CD4-positive, alpha-beta T cell treated with Interleukin-6 for 4 hours (primary cell): ENCODE results near the gene CDAN1.
"Not testable (repeated sequence)": the region's sequence is repeated elsewhere in the genome, so short reads cannot be mapped to it uniquely, and the experiment has no call there.

ENCODE experiments used
- DNase-seq: peaks from one replicate; pipeline ENCODE4 v3.0.0-alpha.2; 2020; ENCODE audit warnings: mixed read lengths

Gene CDAN1, protein sequence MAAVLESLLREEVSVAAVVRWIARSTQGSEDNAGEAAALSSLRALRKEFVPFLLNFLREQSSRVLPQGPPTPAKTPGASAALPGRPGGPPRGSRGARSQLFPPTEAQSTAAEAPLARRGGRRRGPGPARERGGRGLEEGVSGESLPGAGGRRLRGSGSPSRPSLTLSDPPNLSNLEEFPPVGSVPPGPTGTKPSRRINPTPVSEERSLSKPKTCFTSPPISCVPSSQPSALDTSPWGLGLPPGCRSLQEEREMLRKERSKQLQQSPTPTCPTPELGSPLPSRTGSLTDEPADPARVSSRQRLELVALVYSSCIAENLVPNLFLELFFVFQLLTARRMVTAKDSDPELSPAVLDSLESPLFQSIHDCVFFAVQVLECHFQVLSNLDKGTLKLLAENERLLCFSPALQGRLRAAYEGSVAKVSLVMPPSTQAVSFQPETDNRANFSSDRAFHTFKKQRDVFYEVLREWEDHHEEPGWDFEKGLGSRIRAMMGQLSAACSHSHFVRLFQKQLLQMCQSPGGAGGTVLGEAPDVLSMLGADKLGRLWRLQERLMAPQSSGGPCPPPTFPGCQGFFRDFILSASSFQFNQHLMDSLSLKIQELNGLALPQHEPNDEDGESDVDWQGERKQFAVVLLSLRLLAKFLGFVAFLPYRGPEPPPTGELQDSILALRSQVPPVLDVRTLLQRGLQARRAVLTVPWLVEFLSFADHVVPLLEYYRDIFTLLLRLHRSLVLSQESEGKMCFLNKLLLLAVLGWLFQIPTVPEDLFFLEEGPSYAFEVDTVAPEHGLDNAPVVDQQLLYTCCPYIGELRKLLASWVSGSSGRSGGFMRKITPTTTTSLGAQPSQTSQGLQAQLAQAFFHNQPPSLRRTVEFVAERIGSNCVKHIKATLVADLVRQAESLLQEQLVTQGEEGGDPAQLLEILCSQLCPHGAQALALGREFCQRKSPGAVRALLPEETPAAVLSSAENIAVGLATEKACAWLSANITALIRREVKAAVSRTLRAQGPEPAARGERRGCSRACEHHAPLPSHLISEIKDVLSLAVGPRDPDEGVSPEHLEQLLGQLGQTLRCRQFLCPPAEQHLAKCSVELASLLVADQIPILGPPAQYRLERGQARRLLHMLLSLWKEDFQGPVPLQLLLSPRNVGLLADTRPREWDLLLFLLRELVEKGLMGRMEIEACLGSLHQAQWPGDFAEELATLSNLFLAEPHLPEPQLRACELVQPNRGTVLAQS

DNA sequence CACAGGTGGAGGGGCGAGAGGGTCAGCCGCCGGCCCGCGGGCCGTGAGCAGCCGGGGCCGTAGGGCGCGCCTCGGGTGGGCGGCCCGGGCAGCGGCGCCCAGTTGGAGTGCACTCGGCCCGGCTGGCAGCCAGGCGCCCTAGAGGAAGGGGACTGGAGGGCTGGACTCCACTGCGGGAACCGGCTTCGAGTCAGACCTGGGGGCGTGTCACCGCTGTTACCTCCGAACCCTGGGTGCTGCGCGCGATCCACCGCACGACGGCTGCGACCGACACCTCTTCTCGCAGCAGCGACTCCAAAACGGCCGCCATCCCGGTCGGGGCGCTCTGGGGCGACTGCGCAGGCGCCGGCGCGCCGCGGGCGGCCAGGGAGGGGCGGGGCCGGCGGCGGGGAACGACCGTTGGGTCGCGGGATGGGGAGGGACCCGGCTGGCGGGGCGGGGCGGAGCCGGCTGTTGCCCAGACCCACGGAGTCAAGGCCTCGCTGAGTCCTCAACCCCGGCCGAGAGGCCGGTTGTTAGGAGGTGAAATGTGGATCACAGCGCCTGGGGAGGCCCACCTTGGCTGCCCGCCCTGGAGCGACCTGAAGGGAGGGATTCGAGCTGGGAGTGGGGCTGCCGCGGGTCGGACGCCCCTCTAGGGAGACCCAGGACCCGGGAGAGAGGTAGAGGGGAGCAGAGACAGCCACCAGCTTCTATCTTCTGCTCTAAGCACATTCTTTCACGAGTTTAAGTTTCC lies at the start of gene CDAN1:
Gene CDAN1, minus strand, starts transcription at position 336 of the 736 bp plus-strand sequence. Its CDS starts 26 bp downstream, at position 310.
- DNase-seq, result peak; percentile 95

DNA sequence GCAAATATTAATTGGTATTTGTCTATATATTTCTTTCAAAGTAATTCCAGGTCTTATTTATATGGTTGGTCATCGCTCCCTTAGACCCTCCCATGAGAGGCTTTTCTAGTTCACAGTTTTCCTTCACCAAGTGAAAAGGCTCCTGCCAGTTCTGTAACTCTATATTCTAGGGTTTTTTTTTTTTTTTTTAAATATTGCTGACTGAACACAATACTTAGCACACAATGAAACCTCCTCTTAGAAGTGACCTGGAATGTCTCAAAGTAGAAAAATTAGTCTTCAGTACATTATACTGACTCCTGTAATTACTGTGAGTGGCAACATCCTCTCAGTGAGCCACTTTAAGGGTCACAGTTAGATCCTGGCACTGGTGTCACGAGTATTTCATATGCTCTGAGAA lies 48.6 kb upstream of the CDAN1 start:
- DNase-seq, result no peak

DNA sequence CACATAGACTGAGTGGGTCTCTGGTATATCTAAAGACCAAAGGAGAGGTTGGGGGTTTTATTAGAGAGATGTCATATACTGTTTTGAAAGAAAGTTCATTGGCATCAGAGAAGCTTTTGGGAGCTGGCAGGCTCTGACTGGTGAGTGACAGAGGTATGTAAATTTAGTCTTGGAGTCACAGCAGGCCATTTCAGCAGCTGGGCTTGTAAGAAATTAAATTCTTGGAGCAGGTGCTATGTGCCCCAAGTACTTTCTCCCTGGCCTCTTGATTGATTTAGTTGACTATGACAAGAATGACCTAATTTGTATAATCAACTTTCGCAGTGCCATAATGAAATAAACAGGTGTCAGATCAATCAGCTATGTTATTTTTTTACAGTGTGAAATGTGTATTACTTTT lies 47.8 kb upstream of the CDAN1 start:
- no peak for DNase-seq

DNA sequence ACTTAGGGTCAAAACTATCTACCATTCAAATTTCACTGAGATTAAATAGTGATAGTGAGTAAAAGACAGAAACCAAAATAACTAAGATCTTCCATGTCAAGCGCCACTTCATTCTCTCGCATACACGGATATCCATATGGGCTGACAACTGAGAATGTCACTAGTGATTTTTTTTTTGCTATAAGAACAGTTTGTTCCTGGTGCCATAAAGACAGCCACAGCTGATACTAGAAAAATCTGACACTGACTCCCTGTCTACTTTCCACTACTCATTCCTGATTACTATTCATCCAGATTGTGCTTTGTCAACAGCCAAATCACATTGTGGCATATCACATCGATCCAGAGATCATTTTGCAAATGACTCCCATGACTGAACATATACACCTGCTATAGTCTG lies 45.8 kb upstream of the CDAN1 start:
- DNase-seq, result no peak

DNA sequence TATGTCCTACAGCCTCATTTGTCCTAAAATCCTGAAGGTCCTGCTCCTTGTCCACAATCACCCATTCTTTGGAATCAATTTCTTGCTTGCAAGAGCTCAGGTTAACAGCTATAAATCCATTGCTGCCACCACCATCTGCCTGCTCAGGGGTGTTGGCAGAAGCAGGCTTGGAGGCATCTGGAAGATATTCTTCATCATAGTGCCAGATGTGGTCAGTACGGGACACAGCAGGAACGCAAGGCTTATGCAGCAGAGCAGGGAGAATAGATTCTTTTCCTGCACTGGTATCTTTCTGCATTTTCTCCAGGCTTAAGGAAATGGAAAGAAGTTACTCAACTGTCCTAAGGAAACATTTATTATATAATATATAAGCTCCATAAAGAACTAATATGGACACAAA lies 38.5 kb upstream of the CDAN1 start:
- no peak for DNase-seq

DNA sequence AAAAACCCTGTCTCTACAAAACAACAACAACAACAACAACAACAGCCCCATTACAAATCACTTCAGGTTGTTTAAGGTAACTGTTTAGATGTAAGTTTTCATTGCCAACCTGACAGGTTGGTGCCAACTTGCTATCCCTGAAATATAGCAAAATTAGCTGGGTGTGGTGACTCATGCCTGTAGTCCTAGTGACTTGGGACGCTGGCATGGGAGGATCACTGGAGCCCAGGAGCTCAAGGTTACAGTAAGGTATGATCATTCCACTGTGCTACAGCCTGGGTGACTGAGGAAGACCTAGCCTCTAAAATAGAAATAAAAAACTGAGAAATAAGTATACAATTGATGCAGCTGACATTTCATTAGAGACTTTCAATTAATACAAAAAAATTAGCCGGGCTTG lies 36.0 kb upstream of the CDAN1 start:
- DNase-seq, result no peak

DNA sequence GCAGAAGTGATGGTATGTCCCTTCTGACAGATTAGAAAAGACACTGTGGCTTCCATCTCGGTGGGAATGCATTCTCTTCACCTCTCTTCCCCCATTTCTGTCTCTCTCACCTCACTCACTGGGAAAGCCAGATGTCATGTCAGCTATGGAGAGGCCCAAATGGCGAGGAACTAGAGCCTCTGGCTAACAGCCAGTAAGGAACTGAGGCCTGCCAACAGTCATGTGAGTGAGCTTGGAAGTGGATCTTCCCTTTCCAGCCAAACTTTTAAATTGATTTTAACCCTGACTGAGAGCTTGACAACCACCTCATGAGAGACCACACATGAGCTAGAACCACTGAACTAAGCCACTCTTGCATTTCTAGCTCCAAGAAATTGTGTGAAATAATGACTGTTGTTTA lies 35.2 kb upstream of the CDAN1 start:
- DNase-seq, result no peak

DNA sequence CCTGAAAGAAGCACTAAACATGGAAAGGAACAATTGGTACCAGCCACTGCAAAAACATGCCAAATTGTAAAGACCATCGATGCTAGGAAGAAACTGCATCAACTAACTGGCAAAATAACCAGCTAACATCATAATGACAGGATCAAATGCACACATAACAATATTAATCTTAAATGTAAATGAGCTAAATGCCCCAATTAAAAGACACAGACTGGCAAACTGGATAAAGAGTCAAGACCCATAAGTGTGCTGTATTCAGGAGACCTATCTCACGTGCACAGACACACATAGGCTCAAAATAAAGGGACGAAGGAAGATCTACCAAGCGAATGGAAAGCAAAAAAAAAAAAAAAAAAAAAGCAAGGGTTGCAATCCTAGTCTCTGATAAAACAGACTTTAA lies 29.2 kb upstream of the CDAN1 start:
- not testable (repeated sequence) for DNase-seq

DNA sequence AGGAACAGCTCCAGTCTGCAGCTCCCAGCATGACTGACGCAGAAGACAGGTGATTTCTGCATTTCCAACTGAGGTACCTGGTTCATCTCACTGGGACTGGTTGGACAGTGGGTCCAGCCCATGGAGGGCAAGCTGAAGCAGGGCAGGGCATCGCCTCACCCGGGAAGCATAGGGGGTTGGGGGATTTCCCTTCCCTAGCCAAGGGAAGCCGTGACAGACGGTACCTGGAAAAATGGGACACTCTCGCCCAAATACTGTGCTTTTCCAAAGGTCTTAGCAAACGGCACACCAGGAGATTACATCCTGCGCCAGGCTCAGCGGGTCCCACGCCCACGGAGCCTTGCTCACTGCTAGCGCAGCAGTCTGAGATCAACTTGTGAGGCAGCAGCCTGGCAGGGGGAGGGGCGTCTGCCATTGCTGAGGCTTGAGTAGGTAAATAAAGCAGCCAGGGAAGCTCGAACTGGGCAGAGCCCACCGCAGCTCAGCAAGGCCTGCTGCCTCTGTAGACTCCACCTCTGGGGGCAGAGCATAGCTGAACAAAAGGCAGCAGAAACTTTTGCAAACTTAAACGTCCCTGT lies 27.3 kb upstream of the CDAN1 start:
- DNase-seq, result not testable (repeated sequence)

DNA sequence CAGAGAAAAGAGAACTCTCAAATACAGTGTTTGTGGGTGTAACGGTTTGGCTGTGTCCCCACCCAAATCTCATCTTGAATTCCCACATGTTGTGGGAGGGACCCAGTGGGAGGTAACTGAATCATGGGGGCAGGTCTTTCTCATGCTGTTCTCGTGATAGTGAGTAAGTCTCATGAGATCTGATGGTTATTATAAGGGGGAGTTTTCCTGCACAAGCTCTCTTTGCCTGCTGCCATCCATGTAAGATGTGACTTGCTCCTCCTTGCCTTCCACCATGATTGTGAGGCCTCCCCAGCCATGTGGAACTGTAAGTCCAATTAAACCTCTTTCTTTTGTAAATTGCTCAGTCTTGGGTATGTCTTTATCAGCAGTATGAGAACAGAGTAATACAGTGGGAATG lies 24.9 kb upstream of the CDAN1 start:
- not testable (repeated sequence) for DNase-seq

DNA sequence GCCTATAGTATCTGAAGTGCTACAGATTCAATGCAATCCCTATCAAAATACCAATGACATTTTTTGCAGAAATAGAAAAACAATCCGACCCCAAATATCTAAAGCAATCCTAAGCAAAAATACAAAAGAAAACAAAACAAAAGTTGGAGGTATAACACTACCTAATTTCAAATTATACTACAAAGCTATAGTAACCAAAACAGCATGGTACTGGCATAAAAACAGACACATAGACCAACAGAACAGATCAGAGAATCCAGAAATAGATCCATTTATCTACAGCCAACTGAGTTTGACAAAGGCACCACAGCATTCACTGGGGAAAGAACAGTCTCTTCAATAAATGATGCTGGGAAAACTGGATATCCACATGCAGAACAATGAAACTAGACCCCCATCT lies 23.8 kb upstream of the CDAN1 start:
- DNase-seq, result no peak

DNA sequence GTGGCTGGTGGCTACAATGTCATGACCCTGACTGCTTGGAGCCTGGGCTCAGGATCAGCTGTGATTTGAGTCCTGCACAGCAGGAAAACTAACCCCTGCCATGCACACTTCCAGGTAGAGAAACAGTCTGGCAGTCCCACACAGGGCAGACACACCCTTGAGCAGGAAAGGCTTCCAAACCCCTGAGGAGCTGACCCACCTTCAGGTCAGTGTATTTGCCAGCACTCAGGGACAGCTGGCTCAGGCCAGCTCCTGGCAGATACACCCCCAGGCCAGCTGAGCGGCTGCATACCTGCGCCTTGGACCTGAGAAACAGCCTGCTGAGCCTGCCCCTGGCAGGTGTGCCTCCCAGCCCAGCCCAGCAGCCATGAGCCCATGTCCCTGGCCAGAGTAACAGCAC lies 22.2 kb upstream of the CDAN1 start:
- no peak for DNase-seq

DNA sequence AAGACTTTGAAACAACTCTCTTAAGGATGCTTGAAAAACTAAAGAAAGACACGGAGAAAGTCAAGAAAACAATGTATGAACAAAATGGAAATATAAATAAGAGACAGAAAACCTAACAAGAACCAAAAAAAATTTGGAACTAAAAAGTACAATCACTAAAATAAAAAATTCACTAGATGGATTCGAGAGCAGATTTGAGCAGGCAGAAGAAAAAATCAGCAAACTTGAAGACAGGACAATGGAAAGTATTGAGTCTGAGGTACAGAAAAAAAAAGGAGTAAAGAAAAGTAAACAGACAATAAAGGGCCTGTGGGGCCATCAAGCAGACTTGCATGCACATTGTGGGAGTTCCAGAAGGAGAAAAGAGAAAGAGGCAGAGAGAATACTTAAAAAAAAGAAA lies 13.4 kb upstream of the CDAN1 start:
- DNase-seq, result no peak

DNA sequence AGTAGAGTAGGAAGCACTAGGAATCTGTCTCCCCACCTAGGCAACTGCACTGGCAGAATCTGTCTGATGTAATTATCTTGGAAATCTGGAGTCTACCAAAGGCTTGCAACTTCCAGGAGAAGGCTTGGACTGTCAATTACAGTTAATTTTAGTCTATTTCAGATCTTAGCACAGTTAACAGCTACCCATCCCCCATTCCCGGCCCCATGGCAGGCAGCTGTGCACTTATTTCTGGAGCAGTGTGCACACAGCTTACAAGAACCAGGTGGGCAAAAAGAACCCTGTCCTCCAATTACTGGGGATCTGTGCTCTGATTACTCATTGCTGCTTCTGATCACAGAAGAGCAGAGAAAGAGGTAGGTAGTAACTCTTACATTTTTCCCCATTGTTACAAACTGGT lies 12.3 kb upstream of the CDAN1 start:
- no peak for DNase-seq

DNA sequence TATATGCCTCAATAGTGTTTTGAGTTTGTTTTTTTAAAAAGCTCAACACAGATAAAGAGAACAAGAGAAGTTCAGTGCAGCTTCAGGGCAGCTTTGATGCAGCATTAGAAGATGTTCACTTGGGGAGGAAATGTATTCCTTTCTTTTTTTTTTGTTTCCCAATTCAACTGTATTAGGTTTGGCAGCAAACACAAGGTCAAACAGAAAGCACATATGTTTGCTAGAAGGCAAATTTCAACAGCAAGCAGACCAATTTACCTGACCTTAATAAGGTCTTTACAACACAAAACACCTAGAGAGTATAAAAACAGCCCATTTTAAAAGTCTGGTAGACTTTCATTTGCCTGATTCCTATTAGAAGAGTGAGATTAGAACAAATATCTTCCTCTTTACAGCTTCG lies 7.3 kb upstream of the CDAN1 start:
- no peak for DNase-seq

DNA sequence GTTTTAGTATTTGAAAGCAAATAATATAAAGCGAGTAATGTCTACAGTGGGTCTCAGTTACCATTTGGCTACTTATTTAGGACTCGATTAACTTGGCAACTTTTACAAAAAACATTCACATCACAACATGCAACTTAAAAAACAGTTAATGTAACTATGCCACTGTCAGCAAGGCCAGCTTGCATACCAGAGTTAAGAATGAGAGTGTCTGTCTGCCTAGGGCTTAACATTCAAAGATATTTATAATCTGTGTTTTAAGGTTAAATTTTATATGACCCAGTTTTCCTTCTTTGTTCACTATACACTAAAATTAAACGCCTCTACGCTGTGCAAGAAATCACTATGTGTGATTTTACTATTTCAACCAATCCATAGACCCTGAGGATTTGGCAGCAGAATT lies 5.2 kb upstream of the CDAN1 start:
- no peak for DNase-seq

DNA sequence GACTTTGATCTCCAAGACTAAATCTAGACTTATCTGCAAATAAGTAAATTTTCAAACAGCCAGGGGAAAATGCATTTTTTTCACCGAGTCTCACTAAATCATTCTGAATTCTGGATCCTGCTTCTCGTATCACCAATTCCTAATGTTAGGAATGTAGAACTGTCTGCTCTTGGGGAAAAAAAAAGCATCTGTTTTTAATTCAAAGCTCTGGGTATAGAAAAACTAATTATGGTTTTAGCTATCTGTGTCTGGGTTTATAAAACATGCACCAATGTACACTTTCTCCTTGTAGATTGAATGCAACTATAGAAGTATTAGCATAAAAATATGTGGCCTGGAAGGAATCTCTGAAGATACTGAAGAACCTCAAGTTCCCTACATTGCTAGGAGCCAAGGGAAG lies 4.8 kb upstream of the CDAN1 start:
- no peak for DNase-seq

DNA sequence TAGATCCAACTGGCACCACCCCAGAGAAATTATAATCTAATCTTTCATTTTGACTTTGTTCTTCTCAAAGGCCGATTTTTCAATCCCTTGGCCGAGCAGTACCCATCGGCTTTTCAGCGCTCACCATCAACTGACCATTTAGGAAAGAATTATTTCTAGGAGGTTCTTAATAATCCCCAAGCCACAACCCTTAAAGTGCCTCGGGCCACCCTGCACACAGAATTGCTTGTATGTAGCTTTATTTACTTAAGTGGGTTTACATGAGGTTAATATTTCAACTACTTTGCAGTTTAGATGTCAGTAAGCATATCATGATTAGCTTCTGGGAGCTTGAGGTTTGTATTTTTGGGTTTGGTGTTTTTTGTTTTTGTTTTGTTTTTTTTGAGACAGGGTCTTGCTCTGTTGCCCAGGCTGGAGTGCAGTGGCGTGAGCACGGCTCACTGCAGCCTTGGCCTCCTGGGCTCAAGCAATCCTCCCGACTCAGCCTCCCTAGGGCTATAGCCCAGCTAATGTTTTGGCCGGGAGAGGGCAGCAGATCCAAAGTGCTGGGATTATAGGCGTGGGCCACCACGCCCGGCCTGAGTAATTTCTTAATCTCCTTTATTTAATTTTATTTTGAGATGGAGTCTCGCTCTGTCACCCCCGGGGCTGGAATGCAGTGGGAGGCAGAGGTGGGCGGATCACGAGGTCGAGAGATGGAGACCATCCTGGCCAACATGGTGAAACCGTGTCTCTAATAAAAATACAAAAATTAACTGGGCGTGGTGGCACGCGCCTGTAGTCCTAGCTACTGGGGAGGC lies 801 bp upstream of the CDAN1 start:
- no peak for DNase-seq

DNA sequence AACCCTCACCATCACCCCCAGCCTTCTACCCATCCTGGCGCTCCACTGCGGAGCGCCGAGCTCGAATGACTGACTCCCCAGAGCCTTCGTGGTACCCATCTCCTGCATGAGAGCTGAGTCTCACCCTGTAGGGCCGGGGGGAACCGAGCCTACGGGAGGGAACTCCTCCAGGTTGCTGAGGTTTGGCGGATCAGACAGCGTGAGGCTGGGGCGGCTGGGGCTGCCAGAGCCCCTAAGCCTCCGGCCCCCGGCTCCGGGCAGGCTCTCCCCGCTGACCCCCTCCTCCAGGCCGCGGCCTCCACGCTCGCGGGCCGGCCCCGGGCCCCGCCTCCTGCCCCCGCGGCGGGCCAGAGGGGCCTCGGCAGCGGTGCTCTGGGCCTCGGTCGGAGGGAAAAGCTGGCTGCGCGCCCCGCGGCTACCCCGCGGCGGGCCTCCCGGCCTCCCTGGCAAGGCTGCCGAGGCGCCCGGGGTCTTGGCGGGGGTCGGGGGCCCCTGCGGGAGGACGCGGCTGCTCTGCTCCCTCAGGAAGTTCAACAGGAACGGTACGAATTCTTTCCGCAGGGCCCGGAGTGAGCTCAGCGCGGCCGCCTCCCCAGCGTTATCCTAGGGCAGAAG lies 643 bp downstream of the CDAN1 start:
- DNase-seq, result peak; percentile 16

DNA sequence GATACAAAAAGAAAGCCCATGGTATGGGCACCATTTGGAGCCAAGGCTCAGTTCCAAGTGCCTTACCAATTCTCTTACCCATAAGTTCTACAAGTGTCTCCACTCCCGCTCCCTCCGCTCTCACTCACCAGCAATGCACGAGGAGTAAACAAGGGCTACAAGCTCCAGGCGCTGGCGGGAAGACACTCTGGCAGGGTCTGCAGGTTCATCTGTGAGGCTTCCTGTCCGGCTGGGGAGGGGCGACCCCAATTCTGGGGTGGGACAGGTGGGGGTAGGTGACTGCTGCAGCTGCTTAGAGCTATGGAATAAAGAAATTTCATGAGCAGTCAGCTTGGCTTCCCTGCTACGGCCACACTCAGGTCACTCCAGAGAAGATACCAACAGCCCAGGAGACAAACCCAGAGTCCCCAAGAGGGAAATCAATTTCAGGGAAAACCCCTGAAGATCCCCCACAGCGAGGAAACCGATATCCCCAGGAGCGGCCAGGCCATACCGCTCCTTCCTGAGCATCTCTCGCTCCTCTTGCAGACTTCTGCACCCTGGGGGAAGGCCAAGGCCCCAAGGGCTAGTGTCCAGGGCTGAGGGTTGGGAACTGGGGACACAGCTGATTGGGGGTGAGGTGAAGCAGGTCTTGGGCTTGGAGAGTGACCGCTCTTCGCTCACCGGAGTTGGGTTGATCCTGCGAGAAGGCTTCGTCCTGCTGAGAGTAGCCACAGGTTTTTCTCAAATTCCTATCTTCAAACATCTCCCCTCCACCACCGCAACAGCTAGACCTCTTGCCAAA lies 1.4 kb downstream of the CDAN1 start:
- no peak for DNase-seq
